ENCODE results near the gene EXOC7.

GRCh38 chr17:76151896-76152454, 48.4 kb upstream of the EXOC7 start:
- TF ChIP-seq POLR2A (IDR thresholded peaks at IDR 0.05) = no peak
- TF ChIP-seq CTCF (IDR thresholded peaks at IDR 0.05) = no peak
- TF ChIP-seq EP300 (IDR thresholded peaks at IDR 0.05) = no peak

Measured in tibial nerve (tissue), 4 donors.